ENCODE data around the gene ZNF689. TPM values are rescaled to one million over a fixed set of nuclear protein-coding genes. Genes with fewer than 3 reads are reported as not detected.

ZNF689 gene
- total RNA-seq, 4 donors from 2014 or later, result 7.5 to 12.5 (median 9.9) TPM

GRCh38 chr16:30567991-30568638 is 42.1 kb downstream of the ZNF689 start:
- Histone ChIP-seq H3K27me3 (no peaks in the 10 kb centered on the region), H3K36me3 (peaks cover 0 to 3% (median 0%) of the 10 kb centered on the region in 3 donors), H3K4me3 (no peak overlapping the region), H3K9me3 (no peaks in the 10 kb centered on the region), H3K4me1 (peaks cover 4 to 23% (median 14%) of the 10 kb centered on the region in 4 donors), H3K27ac (peak overlapping the region; percentile 20 to 70 (median 57))
- TF ChIP-seq CTCF (IDR thresholded peaks at IDR 0.05) (no peak), POLR2A (IDR thresholded peaks at IDR 0.05) (no peak)
- peak in 2 of 3 donors; percentile 55 to 67 for DNase-seq

DNA sequence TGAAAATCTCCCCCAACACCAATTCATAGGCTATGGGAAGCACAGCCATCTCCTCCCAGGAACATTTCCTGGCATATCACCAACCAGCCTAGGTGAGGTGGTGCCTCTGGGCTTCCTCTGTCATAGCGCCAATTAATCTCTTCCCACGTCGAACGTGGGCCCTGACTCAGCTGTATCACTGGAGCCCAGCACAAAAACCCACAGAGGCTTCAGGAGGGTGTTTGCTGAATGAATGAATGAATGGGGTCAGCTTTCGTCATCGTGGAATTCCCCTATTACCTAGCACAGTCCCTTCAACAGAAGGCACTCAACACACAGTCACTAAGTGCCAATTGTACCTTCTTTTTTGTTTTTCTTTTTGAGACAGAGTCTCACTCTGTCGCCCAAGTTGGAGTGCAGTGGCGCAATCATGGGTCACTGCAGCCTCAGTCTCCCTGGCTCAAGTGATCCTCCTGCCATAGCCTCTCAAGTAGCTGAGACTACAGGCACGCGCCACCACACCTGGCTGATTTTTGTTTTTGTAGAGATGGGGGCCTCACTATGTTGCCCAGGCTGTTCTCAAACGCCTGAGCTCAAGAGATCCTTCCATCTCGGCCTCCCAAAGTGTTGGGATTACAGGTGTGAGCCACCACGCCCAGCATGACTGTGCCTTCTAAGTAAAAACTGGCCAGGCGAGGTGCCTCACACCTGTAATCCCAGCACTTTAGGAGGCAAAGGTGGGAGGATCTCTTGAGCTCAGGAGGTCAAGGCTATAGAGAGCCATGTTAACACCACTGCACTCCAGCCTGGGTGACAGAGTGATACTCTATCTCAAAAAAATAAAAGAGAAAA is 42.8 kb downstream of the ZNF689 start:
- no peak for DNase-seq
- TF ChIP-seq CTCF (IDR thresholded peaks at IDR 0.05) (no peak), POLR2A (IDR thresholded peaks at IDR 0.05) (no peak)
- Histone ChIP-seq H3K4me3 (no peak overlapping the region), H3K36me3 (peaks cover 0 to 3% (median 0%) of the 10 kb centered on the region in 3 donors), H3K9me3 (no peaks in the 10 kb centered on the region), H3K27me3 (no peaks in the 10 kb centered on the region), H3K4me1 (peaks cover 2 to 18% (median 10%) of the 10 kb centered on the region in 4 donors), H3K27ac (peak overlapping the region in 3 of 4 donors; percentile 45 to 70 (median 69))

DNA sequence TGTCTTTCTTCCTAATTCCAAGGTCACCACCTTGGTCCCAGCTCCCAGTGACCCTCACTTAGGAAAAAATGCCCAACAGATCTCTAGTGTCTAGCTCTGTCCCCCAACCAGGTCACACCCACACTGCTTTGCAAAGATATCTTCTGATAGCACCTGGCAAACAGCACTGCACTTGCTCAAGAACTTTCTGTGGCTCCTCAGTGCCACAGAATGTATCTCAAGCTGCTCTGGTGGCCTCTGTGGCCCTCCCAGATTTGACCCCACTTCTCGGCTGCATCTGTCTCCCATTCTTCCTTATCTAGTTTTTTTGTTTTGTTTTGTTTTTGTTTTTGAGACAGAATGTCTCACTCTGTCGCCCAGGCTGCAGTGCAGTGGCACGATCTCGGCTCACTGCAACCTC is 43.7 kb downstream of the ZNF689 start:
- H3K4me3 ChIP-seq, result no peak overlapping the region
- DNase-seq, result no peak
- H3K4me1 ChIP-seq, result peaks cover 0 to 15% (median 7%) of the 10 kb centered on the region in 4 donors
- H3K27me3 ChIP-seq, result no peaks in the 10 kb centered on the region
- peaks cover 0 to 3% (median 0%) of the 10 kb centered on the region in 3 donors for H3K36me3 ChIP-seq
- no peaks in the 10 kb centered on the region for H3K9me3 ChIP-seq
- TF ChIP-seq POLR2A (IDR thresholded peaks at IDR 0.05) (no peak), CTCF (IDR thresholded peaks at IDR 0.05) (no peak)
- no peak overlapping the region for H3K27ac ChIP-seq

GRCh38 chr16:30565984-30566383 is 44.2 kb downstream of the ZNF689 start:
- DNase-seq, result no peak
- H3K36me3 ChIP-seq, result peaks cover 0 to 3% (median 0%) of the 10 kb centered on the region in 3 donors
- peaks cover 0 to 18% (median 8%) of the 10 kb centered on the region in 4 donors for H3K4me1 ChIP-seq
- no peaks in the 10 kb centered on the region for H3K9me3 ChIP-seq
- H3K27me3 ChIP-seq, result no peaks in the 10 kb centered on the region
- TF ChIP-seq POLR2A (IDR thresholded peaks at IDR 0.05), result no peak
- no peak for TF ChIP-seq CTCF (IDR thresholded peaks at IDR 0.05)
- H3K27ac ChIP-seq, result no peak overlapping the region
- H3K4me3 ChIP-seq, result no peak overlapping the region

DNA sequence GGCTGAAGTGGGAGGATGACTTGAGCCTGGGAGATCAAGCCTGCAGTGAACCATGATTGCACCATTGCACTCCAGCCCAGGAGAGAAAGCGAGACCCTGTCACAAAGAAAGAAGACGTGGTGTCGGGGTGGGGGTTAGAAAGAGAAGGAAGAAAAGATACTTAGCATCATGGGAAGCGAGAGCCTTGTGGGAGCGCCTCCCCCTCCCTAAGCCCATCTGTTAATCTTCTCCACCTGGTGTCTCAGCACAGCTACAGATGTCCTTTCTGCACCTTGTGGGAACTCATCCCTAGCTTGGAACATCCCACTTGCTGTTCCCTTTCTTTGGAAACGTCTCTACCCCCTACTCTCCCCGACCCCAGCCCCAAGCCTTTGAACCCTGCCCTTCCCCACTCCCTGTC is 44.7 kb downstream of the ZNF689 start:
- no peak overlapping the region for H3K4me3 ChIP-seq
- TF ChIP-seq POLR2A (IDR thresholded peaks at IDR 0.05) (no peak), CTCF (IDR thresholded peaks at IDR 0.05) (no peak)
- H3K36me3 ChIP-seq, result peaks cover 0 to 3% (median 0%) of the 10 kb centered on the region in 3 donors
- no peaks in the 10 kb centered on the region for H3K9me3 ChIP-seq
- H3K27ac ChIP-seq, result no peak overlapping the region
- peaks cover 0 to 18% (median 8%) of the 10 kb centered on the region in 4 donors for H3K4me1 ChIP-seq
- no peaks in the 10 kb centered on the region for H3K27me3 ChIP-seq
- no peak for DNase-seq

Measured in Peyer's patch (tissue), 4 donors.